NB4 (cell line): ENCODE data around the gene DAGLA.
A peak's percentile ranks its signal among the peaks of the same experiment; 100 is the strongest.
"Not testable (repeated sequence)": the region's sequence is repeated elsewhere in the genome, so short reads cannot be mapped to it uniquely, and the experiment has no call there.

Source experiments
- DNase-seq: peaks from one replicate; pipeline ENCODE4 v3.0.0; 2010; ENCODE audit warnings: low read depth
- H3K4me3 ChIP-seq: one replicate; pipeline ENCODE4 v1.5.1; 2011; ENCODE audit warnings: mild to moderate bottlenecking, low read depth, low read length, moderate library complexity
- MYC ChIP-seq: IDR thresholded peaks from 2 replicates; pipeline ENCODE4 v1.6.1; 2011; ENCODE audit warnings: low read depth, low read length
- POLR2A ChIP-seq: IDR thresholded peaks from 2 replicates; pipeline ENCODE4 v1.6.1; 2011; ENCODE audit warnings: mild to moderate bottlenecking; ENCODE audit not compliant: insufficient read length; ENCODE audit errors: extremely low read depth
- TF ChIP-seq, protein P1 (sequence below): IDR thresholded peaks from 2 replicates; pipeline ENCODE4 v1.6.1; 2011; ENCODE audit warnings: low read depth, low read length
- TF ChIP-seq, protein P2 (sequence below): IDR thresholded peaks from one replicate; pipeline ENCODE4 v1.5.1; 2012; ENCODE audit warnings: low read depth, low read length

Gene DAGLA

DNA sequence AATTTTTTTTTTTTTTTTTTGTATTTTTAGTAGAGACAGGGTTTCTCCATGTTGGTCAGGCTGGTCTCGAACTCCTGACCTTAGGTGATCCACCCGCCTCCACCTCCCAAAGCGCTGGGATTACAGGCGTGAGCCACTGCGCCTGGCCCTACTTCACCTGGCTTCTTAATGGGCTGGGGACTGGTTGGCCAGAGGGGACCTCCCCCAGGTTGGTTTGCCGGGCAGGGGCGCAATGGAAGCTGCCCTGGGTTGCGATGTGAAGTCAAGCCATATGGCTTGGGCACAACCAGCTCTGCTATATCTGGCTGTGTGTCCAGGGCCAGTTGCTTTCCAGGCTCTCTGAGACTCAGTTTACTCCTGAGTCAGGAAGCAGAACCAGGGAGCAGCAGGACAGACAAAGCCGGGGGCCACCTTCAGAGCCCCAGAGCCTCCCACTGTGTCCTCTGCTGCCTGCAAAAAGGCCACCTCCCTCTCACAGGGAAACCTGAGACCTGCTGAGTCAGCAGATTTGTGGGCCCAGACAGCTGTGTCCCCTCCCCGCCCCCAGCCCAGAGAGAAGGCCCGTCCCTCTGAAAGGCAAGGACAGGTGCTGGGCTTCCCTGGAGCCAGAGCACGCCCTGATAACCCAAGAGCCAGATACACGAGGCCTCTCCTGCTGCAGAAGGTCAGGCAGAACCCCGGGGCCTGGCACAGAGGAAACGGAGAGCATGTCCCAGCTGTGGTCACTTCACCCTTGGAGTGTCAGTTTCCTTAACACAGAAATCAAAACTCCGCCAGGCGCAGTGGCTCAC lies 29.2 kb upstream of the DAGLA start:
- no peak for DNase-seq
- H3K4me3 ChIP-seq: no peak overlapping the region
- TF ChIP-seq, protein P1, sequence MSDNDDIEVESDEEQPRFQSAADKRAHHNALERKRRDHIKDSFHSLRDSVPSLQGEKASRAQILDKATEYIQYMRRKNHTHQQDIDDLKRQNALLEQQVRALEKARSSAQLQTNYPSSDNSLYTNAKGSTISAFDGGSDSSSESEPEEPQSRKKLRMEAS: no peak
- TF ChIP-seq MYC (no peak), POLR2A (no peak)
- TF ChIP-seq, protein P2, sequence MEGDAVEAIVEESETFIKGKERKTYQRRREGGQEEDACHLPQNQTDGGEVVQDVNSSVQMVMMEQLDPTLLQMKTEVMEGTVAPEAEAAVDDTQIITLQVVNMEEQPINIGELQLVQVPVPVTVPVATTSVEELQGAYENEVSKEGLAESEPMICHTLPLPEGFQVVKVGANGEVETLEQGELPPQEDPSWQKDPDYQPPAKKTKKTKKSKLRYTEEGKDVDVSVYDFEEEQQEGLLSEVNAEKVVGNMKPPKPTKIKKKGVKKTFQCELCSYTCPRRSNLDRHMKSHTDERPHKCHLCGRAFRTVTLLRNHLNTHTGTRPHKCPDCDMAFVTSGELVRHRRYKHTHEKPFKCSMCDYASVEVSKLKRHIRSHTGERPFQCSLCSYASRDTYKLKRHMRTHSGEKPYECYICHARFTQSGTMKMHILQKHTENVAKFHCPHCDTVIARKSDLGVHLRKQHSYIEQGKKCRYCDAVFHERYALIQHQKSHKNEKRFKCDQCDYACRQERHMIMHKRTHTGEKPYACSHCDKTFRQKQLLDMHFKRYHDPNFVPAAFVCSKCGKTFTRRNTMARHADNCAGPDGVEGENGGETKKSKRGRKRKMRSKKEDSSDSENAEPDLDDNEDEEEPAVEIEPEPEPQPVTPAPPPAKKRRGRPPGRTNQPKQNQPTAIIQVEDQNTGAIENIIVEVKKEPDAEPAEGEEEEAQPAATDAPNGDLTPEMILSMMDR: no peak

DNA sequence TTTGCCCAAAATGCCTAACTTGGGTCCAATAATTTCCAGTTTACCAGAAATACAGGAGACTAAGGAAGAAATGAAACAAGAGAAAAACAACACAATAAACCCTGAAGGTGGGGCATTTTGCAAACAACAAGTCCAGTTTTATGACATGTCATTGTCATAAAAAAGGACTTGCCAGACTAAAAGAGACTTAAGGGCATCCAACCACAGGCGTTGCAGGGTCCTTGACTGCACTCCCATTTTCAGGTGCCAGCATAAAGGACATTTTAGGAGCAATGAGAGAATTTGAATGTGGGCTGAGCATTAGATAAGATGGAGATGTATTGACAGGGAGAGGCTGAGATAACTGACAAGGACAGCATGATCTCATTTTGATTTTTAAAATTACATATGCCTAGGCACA lies 28.1 kb upstream of the DAGLA start:
- DNase-seq: no peak
- H3K4me3 ChIP-seq: no peak overlapping the region
- TF ChIP-seq, protein P2: no peak
- TF ChIP-seq MYC: no peak
- no peak for TF ChIP-seq POLR2A

DNA sequence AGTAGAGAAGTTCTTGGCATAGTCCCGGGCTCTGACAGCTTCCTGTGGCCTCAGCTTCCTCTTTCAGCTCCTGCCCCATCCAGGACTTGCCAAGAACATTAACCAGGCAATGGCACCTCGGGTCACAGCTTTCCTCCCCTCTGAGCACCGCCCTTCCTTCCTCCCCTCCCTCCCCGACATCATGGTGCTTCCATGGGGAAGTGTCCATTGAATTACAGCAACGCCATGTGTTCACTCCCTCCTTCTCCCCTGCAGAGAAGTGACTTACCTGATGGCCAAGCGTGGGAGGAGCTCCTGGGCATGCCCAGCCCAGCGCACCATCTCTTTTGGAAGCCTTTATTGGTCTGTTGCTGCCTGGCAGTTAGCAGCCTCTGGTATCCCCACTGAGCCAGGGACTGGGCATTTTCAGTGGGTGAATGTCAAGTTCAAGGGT lies 25.8 kb upstream of the DAGLA start:
- no peak overlapping the region for H3K4me3 ChIP-seq
- TF ChIP-seq, protein P2: no peak
- TF ChIP-seq, protein P1: no peak
- TF ChIP-seq POLR2A: no peak
- TF ChIP-seq MYC: no peak
- DNase-seq: peak; percentile 79

DNA sequence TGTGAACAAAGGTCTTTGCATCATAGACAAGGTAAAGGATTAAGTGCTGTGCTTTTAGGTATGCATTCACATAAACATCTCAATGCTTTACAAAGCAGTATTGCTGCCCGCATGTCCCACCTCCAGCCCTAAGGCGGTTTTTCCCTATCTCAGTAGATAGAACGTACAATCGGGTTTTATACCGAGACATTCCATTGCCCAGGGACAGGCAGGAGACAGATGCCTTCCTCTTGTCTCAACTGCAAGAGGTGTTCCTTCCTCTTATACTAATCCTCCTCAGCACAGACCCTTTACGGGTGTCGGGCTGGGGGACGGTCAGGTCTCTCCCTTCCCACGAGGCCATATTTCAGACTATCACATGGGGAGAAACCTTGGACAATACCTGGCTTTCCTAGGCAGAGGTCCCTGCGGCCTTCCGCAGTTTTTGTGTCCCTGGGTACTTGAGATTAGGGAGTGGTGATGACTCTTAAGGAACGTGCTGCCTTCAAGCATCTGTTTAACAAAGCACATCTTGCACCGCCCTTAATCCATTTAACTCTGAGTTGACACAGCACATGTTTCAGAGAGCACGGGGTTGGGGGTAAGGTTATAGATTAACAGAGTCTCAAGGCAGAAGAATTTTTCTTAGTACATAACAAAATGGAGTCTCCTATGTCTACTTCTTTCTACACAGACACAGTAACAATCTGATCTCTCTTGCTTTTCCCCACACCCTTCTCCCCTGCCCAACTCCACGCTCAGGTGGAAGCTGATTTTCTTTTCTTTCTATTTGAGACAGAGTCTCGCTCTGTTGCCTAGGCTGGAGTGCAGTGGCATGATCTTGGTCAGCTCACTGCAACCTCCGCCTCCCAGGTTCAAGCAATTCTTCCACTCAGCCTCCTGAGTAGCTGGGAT lies 24.7 kb upstream of the DAGLA start:
- H3K4me3 ChIP-seq, DNase-seq: not testable (repeated sequence)

DNA sequence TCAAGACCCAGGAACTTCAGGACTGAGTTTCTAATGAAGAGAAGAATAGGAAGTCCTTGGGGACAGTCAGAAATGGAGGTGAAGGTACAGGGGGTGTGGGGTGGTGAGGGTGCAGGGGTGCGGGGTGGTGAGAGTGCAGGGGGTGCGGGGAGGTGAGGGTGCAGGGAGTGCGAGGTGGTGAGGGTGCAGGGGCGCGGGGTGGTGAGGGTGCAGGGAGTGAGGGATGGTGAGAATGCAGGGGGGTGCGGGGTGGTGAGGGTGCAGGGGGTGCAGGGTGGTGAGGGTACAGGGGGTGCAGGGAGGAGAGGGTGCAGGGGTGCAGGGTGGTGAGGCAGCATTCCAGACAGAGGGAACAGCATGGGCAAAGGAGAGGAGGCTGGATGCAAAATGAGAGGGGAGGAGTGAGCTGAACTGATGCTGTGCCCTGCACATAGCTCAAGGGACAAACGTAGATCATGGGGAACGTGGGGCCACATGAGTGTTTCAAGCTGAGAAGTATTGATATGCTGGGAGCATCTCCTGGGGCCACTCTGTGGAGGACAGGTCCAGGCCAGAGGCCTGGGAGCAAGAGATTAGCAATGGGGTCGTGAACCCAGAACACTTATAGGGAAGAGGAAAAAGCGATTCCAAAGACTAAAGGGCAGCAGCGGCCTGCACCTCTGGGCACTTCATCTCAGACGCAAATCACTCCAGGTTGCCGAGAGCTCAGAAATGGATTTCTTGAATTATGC lies 23.7 kb upstream of the DAGLA start:
- no peak for DNase-seq
- TF ChIP-seq, protein P1: no peak
- TF ChIP-seq, protein P2: no peak
- TF ChIP-seq POLR2A: no peak
- TF ChIP-seq MYC: no peak
- no peak overlapping the region for H3K4me3 ChIP-seq
